ENCODE results near the gene RGPD6.
"Not testable (repeated sequence)": the region's sequence is repeated elsewhere in the genome, so short reads cannot be mapped to it uniquely, and the experiment has no call there.

The RGPD6 gene

GRCh38 chr2:110576763-110577416 is at the start of gene RGPD6:
RGPD6 (minus strand) TSS chr2:110577222; CDS start chr2:110577024, 198 bp downstream.
- DNase-seq = not testable (repeated sequence)

GRCh38 chr2:110619326-110619939 is 42.4 kb upstream of the RGPD6 start:
- not testable (repeated sequence) for DNase-seq

- not testable (repeated sequence) for DNase-seq
Observed at GRCh38 chr2:110613927-110614326, 36.9 kb upstream of the RGPD6 start.

- not testable (repeated sequence) for DNase-seq
Observed at GRCh38 chr2:110610613-110611250, 33.7 kb upstream of the RGPD6 start.

GRCh38 chr2:110609843-110610612 is 33.0 kb upstream of the RGPD6 start:
- not testable (repeated sequence) for DNase-seq

- not testable (repeated sequence) for DNase-seq
Observed at GRCh38 chr2:110608788-110609502, 31.9 kb upstream of the RGPD6 start.

- DNase-seq = not testable (repeated sequence)
Observed at GRCh38 chr2:110605057-110605456, 28.0 kb upstream of the RGPD6 start.

- not testable (repeated sequence) for DNase-seq
Observed at GRCh38 chr2:110603917-110604591, 27.0 kb upstream of the RGPD6 start.

GRCh38 chr2:110602139-110602538 is 25.1 kb upstream of the RGPD6 start:
- not testable (repeated sequence) for DNase-seq

GRCh38 chr2:110591973-110592372 is 15.0 kb upstream of the RGPD6 start:
- DNase-seq = not testable (repeated sequence)

GRCh38 chr2:110589677-110590330 is 12.8 kb upstream of the RGPD6 start:
- not testable (repeated sequence) for DNase-seq

- not testable (repeated sequence) for DNase-seq
Observed at GRCh38 chr2:110588520-110588919, 11.5 kb upstream of the RGPD6 start.

GRCh38 chr2:110579216-110579965 is 2.4 kb upstream of the RGPD6 start:
- DNase-seq = not testable (repeated sequence)

- not testable (repeated sequence) for DNase-seq
Observed at GRCh38 chr2:110578429-110578828, 1.4 kb upstream of the RGPD6 start.

GRCh38 chr2:110499755-110500377 is 77.2 kb downstream of the RGPD6 start:
- DNase-seq = not testable (repeated sequence)

- not testable (repeated sequence) for DNase-seq
Observed at GRCh38 chr2:110496027-110496426, 81.0 kb downstream of the RGPD6 start.

GRCh38 chr2:110494488-110494887 is 82.5 kb downstream of the RGPD6 start:
- not testable (repeated sequence) for DNase-seq

- not testable (repeated sequence) for DNase-seq
Observed at GRCh38 chr2:110488991-110489390, 88.0 kb downstream of the RGPD6 start.

- DNase-seq = not testable (repeated sequence)
Observed at GRCh38 chr2:110482697-110483096, 94.3 kb downstream of the RGPD6 start.

- not testable (repeated sequence) for DNase-seq
Observed at GRCh38 chr2:110481200-110481599, 95.8 kb downstream of the RGPD6 start.

Measured in Kasumi-1 (cell line).